HG03196 (cell line): ENCODE measurements around the gene FAM124B.

Experiments
- ATAC-seq: cut with Tn5 transposase; IDR thresholded peaks from one replicate; pipeline ENCODE4 v1.9.1; 2021; ENCODE audit not compliant: unreplicated experiment

Gene FAM124B

GRCh38 chr2:224347176-224348051, 54.5 kb downstream of the FAM124B start:
- no peak for ATAC-seq

DNA sequence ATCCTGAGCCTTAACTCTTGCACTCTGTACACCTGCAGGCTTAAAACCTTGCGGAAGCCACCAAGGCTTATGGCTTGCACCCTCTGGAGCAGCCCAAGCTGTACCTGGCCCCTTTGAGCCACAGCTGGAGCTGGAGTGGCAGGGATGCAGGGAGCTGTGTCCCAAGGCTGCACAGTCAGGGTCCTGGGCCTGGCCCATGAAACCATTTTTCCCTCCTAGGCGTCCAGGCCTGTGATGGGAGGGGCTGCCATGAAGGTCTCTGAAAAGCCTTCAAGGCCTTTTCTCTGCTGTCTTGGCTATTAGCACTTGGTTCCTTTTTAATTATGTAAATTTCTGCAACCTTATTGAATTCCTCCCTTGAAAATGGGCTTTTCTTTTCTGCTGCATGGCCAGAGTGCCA, 56.4 kb downstream of the FAM124B start:
- ATAC-seq: no peak

- no peak for ATAC-seq
Observed at GRCh38 chr2:224343226-224343625, 58.7 kb downstream of the FAM124B start.

GRCh38 chr2:224335991-224336390, 65.9 kb downstream of the FAM124B start:
- ATAC-seq: no peak

GRCh38 chr2:224334726-224335125, 67.2 kb downstream of the FAM124B start:
- ATAC-seq: no peak

DNA sequence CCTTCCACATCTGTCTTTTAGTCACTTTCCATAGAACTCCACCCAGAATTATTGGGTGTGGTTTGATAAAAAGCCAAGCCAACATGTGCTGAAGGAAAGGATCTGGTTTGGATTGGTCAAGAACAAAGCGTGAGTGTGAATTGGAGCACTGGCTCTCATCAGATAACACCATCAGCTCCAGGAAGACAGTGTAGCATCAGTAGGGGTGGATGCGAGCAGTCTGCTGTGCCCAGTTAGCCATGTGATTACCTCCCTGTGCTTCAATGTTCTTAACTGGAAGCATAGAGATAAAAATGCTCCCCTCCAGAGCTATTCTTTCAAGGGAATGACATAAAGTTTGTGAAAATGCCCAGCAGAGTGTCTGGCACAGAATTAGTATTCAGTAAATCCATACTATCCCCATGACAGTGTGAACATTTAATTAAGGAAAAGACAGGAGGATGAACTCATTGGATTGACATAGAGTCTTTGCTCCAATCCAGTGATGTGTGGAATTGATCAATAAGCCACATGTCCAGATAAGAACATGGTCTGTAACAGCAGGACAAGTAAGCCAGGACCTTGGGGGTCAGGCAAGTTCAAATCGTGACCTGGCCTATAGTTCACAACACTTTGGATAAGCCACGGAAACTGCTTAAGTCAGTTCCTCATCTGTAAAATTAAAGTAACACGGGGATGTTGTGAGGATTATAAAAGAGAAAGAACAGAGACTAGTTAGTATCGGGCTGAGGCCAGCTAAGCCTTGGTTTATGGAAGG, 68.0 kb downstream of the FAM124B start:
- ATAC-seq: no peak

GRCh38 chr2:224331698-224332097, 70.2 kb downstream of the FAM124B start:
- ATAC-seq: no peak

GRCh38 chr2:224328798-224329197, 73.1 kb downstream of the FAM124B start:
- ATAC-seq: no peak
